Measurements from ENCODE around the gene ERBB4.

DNA sequence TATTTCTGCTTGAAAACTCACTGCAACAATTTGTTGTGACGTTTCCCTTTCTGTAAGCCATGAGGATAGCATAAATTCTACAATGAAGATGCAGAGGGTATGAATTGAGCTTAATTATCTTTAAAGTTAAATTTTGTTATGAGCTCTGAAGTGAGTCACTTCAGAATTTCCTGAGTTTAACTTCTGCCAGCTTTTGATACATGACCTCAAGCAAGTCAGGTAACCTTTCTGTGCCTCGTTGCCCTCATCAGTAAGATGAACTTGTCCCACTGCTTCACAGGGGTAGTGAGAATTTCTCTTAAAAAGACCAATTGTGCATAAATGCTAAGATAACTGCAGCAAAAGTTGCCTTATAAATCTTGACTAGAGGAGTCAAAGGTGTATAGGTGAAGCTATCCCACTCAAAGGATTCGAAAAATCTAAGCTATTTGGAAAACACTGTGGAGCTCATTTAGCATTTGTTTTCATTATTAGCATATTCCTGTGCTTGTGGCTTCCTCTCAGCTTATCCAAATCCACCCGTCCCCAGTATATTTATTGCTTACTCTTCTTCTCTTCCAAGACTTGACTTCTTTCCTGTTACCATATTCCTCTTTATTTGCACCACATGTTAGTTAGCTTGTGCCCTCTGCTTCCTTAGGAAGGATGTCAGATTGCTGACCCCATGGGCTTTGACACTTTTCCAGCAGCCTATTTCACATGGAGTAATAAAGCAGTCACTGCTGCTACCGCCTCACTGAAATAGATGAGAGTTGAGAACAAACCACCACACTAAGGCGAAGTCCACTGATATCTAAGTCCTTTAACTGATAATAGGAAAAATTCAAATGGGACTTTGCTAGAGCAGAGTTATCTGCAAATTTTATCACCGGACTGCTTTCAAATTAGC, 428.6 kb downstream of the ERBB4 start:
- TF ChIP-seq, protein P1, sequence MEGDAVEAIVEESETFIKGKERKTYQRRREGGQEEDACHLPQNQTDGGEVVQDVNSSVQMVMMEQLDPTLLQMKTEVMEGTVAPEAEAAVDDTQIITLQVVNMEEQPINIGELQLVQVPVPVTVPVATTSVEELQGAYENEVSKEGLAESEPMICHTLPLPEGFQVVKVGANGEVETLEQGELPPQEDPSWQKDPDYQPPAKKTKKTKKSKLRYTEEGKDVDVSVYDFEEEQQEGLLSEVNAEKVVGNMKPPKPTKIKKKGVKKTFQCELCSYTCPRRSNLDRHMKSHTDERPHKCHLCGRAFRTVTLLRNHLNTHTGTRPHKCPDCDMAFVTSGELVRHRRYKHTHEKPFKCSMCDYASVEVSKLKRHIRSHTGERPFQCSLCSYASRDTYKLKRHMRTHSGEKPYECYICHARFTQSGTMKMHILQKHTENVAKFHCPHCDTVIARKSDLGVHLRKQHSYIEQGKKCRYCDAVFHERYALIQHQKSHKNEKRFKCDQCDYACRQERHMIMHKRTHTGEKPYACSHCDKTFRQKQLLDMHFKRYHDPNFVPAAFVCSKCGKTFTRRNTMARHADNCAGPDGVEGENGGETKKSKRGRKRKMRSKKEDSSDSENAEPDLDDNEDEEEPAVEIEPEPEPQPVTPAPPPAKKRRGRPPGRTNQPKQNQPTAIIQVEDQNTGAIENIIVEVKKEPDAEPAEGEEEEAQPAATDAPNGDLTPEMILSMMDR (IDR thresholded peaks at IDR 0.05) = no peak
- no peak for TF ChIP-seq POLR2A (IDR thresholded peaks at IDR 0.05)
